Naive thymus-derived CD4-positive, alpha-beta T cell (primary cell): ENCODE data around the gene FHL1. TPM values are rescaled to one million over a fixed set of nuclear protein-coding genes. Genes with fewer than 3 reads are reported as not detected.

ENCODE experiments used
- ATAC-seq: fragments of 150-1000 bp; cut with Tn5 transposase; 2 replicates; pipeline ENCODE4 v1.10.0; 2021; ENCODE audit warnings: mild to moderate bottlenecking, moderate library complexity
- CTCF ChIA-PET: fragments of 350-600 bp; sonication (Branson Sonifier 250); formaldehyde crosslinking; loops from one replicate; lab custom pipeline; 2021; ENCODE audit warnings: antibody characterized with exemption; lab: Charles Lee
- POLR2A ChIA-PET: fragments of 350-600 bp; sonication (Branson Sonifier 250); formaldehyde crosslinking; loops from one replicate; lab custom pipeline; 2021; ENCODE audit warnings: antibody characterized with exemption, inconsistent platforms; lab: Charles Lee
- DNase-seq, 9 donors: peaks; one replicate each; pipeline versions ENCODE4 v3.0.0 to v3.0.0-alpha.2; 2020 to 2022; ENCODE audit warnings: mixed read lengths in 1 of 9
- H3K27ac ChIP-seq: one replicate; pipeline ENCODE4 v1.7.0; 2013; ENCODE audit warnings: mild to moderate bottlenecking, low read depth, low read length, moderate library complexity
- H3K27me3 ChIP-seq, 2 donors: one replicate each; pipeline ENCODE4 v1.7.0; 2013; ENCODE audit warnings: low read length in 2 of 2, mild to moderate bottlenecking in 2 of 2, moderate library complexity in 2 of 2; ENCODE audit not compliant: control insufficient read depth in 2 of 2, insufficient read depth in 2 of 2
- H3K36me3 ChIP-seq, 3 experiments: 1 replicate in 2 of 3; 2 replicates in 1 of 3; pipeline ENCODE4 v1.7.0; 2013; ENCODE audit warnings: low read length in 3 of 3, mild to moderate bottlenecking in 3 of 3, moderate library complexity in 1 of 3; ENCODE audit not compliant: insufficient read depth in 3 of 3, control insufficient read depth in 2 of 3
- H3K4me1 ChIP-seq, 2 donors: one replicate each; pipeline ENCODE4 v1.7.0; 2013; ENCODE audit warnings: low read length in 2 of 2, mild to moderate bottlenecking in 2 of 2, moderate library complexity in 1 of 2; ENCODE audit not compliant: control insufficient read depth in 2 of 2, insufficient read depth in 2 of 2
- H3K4me3 ChIP-seq: 2 replicates; pipeline ENCODE4 v1.7.0; 2013; ENCODE audit warnings: mild to moderate bottlenecking, low read length
- H3K9me3 ChIP-seq, 3 experiments: 1 replicate in 2 of 3; 2 replicates in 1 of 3; pipeline ENCODE4 v1.7.0; 2013; ENCODE audit warnings: low read length in 3 of 3; ENCODE audit not compliant: control insufficient read depth in 2 of 3
- H3K27ac Mint-ChIP-seq, 9 donors: one replicate each; pipeline ENCODE4 v1.8.0; 2020 to 2022; ENCODE audit warnings: mixed read lengths in 9 of 9, mild to moderate bottlenecking in 8 of 9, moderate library complexity in 5 of 9, inconsistent platforms in 2 of 9
- H3K27me3 Mint-ChIP-seq, 5 donors: one replicate each; pipeline ENCODE4 v1.8.0; 2021 to 2022; ENCODE audit warnings: mixed read lengths in 5 of 5, mild to moderate bottlenecking in 1 of 5
- H3K36me3 Mint-ChIP-seq, 5 donors: one replicate each; pipeline ENCODE4 v1.8.0; 2020 to 2022; ENCODE audit warnings: mixed read lengths in 5 of 5, mild to moderate bottlenecking in 3 of 5, inconsistent platforms in 1 of 5
- H3K4me1 Mint-ChIP-seq, 7 donors: one replicate each; pipeline ENCODE4 v1.8.0; 2020 to 2022; ENCODE audit warnings: mixed read lengths in 7 of 7, mild to moderate bottlenecking in 3 of 7, inconsistent platforms in 1 of 7
- H3K4me3 Mint-ChIP-seq, 10 donors: one replicate each; pipeline ENCODE4 v1.8.0; 2020 to 2022; ENCODE audit warnings: mild to moderate bottlenecking in 10 of 10, mixed read lengths in 10 of 10, moderate library complexity in 6 of 10, inconsistent platforms in 2 of 10
- H3K9me3 Mint-ChIP-seq, 11 donors: one replicate each; pipeline ENCODE4 v1.8.0; 2020 to 2022; ENCODE audit warnings: mixed read lengths in 11 of 11, mild to moderate bottlenecking in 4 of 11, inconsistent platforms in 1 of 11, moderate library complexity in 1 of 11
- intact Hi-C, 2 donors: fragments of 100-400 bp; cut with micrococcal nuclease; formaldehyde crosslinking; loops; one replicate each; pipeline ENCODE4 v1.15.1; 2023
- polyA plus RNA-seq, 2 donors: library from polyadenylated mRNA; unstranded; fragments of 300-500 nt; fragmentation: Illumina TruSeq; gene quantifications; one replicate each; pipeline ENCODE4 v1.2.3, GENCODE V29; 2021
- total RNA-seq, 6 experiments: library from RNA in 5 of 6; stranded (reverse) in 5 of 6; gene quantifications; 1 replicate in 5 of 6; 2 replicates in 1 of 6; pipeline ENCODE4 v1.2.3 and lab custom pipeline; 2021 to 2026

The FHL1 gene
- total and polyA plus RNA-seq, 7 experiments from 2014 or later: 14.9 to 40.0 (median 25.3) TPM

- Mint-ChIP-seq H3K27ac (no peak overlapping the region), H3K4me1 (peaks cover 11 to 55% (median 36%) of the 10 kb centered on the region in 7 donors), H3K4me3 (no peak overlapping the region), H3K9me3 (peaks cover 0 to 2% (median 0%) of the 10 kb centered on the region in 11 donors), H3K27me3 (no peaks in the 10 kb centered on the region), H3K36me3 (peaks cover 0 to 18% (median 0%) of the 10 kb centered on the region in 5 donors)
- Histone ChIP-seq H3K4me3 (no peak overlapping the region), H3K27ac (no peak overlapping the region), H3K36me3 (no peaks in the 10 kb centered on the region), H3K9me3 (no peaks in the 10 kb centered on the region), H3K4me1 (peaks cover 11 to 24% of the 10 kb centered on the region in 2 donors), H3K27me3 (no peaks in the 10 kb centered on the region)
- ChIA-PET POLR2A (no interaction called here), CTCF (no interaction called here)
- intact Hi-C loops: no loop called here
- no peak for ATAC-seq
- no peak for DNase-seq
Measured at GRCh38 chrX:136194536-136194935, 47.2 kb downstream of the FHL1 start.

- POLR2A ChIA-PET: interaction anchor here (0.6 kb wide), 1 partner anchor 69 kb away, joined by 4 read pairs; no protein-coding TSS in a partner anchor
- CTCF ChIA-PET: interaction anchor here (0.6 kb wide), 1 partner anchor 240 kb away, joined by 4 read pairs; no protein-coding TSS in a partner anchor
Measured at GRCh38 chrX:136195247-136195646, 47.9 kb downstream of the FHL1 start.

DNA sequence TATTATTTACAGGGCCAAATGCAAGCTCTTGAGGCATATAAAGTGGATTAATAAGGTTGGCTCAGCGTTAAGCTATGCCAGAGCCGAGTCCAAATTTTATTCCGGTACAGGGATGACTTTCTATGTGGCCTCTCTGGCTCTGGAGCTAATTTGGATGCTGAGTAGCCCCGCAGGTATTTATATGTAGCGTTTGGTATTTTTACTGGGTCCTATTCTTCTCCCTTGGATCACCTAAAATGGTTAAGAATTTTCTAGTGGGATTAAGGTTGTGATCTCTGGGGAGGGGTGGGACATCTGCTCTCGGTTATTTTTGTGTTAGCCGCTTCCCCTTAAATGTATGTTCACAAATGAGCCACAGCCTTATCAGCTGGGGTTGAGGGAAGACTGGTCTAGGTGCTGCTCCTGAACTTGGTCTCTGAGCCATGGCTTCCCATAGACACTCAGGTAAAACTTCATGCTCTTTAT is 49.4 kb downstream of the FHL1 start:
- intact Hi-C loops: no loop called here
- Mint-ChIP-seq H3K9me3 (peaks cover 0 to 2% (median 0%) of the 10 kb centered on the region in 11 donors), H3K27ac (no peak overlapping the region), H3K4me1 (peaks cover 11 to 52% (median 30%) of the 10 kb centered on the region in 7 donors), H3K4me3 (no peak overlapping the region), H3K36me3 (peaks cover 0 to 12% (median 0%) of the 10 kb centered on the region in 5 donors), H3K27me3 (no peaks in the 10 kb centered on the region)
- H3K27ac ChIP-seq: no peak overlapping the region
- H3K4me1 ChIP-seq: peaks cover 11 to 16% of the 10 kb centered on the region in 2 donors
- DNase-seq (no peak), ATAC-seq (no peak)
- no peak overlapping the region for H3K4me3 ChIP-seq
- POLR2A ChIA-PET: no interaction called here
- no peaks in the 10 kb centered on the region for H3K36me3 ChIP-seq
- no peaks in the 10 kb centered on the region for H3K27me3 ChIP-seq
- CTCF ChIA-PET: no interaction called here
- H3K9me3 ChIP-seq: no peaks in the 10 kb centered on the region

More at GRCh38 chrX:136195247-136195646, 47.9 kb downstream of the FHL1 start:
- Histone ChIP-seq H3K27ac (no peak overlapping the region), H3K9me3 (no peaks in the 10 kb centered on the region), H3K4me1 (peaks cover 11 to 24% of the 10 kb centered on the region in 2 donors), H3K27me3 (no peaks in the 10 kb centered on the region), H3K4me3 (no peak overlapping the region), H3K36me3 (no peaks in the 10 kb centered on the region)
- DNase-seq (no peak), ATAC-seq (no peak)
- Mint-ChIP-seq H3K27ac (peak overlapping the region in 1 of 9 donors; percentile 45), H3K9me3 (peaks cover 0 to 2% (median 0%) of the 10 kb centered on the region in 11 donors), H3K4me3 (no peak overlapping the region), H3K27me3 (no peaks in the 10 kb centered on the region), H3K36me3 (peaks cover 0 to 15% (median 0%) of the 10 kb centered on the region in 5 donors), H3K4me1 (peaks cover 11 to 55% (median 36%) of the 10 kb centered on the region in 7 donors)
- intact Hi-C loops: no loop called here

GRCh38 chrX:136198010-136198409 is 50.7 kb downstream of the FHL1 start:
- POLR2A ChIA-PET: no interaction called here

DNA sequence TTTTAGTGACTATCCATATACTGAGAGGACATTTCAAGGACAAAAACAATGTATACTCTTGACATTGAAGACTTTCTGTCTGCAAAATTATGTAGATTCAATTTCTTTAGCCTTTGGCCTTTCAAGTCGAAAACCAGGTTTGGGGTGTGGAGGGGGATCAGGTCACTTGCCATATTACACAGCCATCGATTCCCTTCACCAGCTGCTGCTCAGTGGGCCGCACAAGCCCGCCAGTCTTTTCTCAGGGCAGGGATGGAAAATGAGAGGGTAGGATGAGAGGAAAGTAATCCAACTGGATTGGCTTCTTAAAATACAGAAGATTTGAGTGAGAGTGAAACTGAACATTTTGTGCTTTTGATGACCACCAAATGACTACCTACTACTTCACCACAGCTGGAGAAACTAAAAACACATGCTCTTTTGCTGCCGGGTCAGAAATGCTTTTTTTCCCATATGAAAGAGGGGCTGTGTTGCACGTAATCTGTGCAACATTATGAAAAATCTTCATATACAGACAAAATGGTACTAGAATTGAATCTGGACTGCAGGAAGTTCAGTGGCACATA is 51.4 kb downstream of the FHL1 start:
- CTCF ChIA-PET: interaction anchor here (1.0 to 1.7 kb wide), 2 partner anchors 33 to 170 kb away, joined by 3 to 4 read pairs; no protein-coding TSS in a partner anchor
- Mint-ChIP-seq H3K27ac (no peak overlapping the region), H3K9me3 (no peaks in the 10 kb centered on the region), H3K4me1 (peaks cover 6 to 45% (median 21%) of the 10 kb centered on the region in 7 donors), H3K36me3 (peaks cover 0 to 3% (median 0%) of the 10 kb centered on the region in 5 donors), H3K27me3 (no peaks in the 10 kb centered on the region), H3K4me3 (no peak overlapping the region)
- POLR2A ChIA-PET: no interaction called here
- H3K27me3 ChIP-seq: no peaks in the 10 kb centered on the region
- no peaks in the 10 kb centered on the region for H3K9me3 ChIP-seq
- no peak for ATAC-seq
- H3K36me3 ChIP-seq: no peaks in the 10 kb centered on the region
- DNase-seq: no peak
- intact Hi-C loops: no loop called here
- H3K4me1 ChIP-seq: peaks cover 9 to 13% of the 10 kb centered on the region in 2 donors
- no peak overlapping the region for H3K4me3 ChIP-seq
- H3K27ac ChIP-seq: no peak overlapping the region

More at GRCh38 chrX:136198010-136198409, 50.7 kb downstream of the FHL1 start:
- Histone ChIP-seq H3K4me3 (no peak overlapping the region), H3K27ac (no peak overlapping the region), H3K4me1 (peaks cover 7 to 9% of the 10 kb centered on the region in 2 donors), H3K27me3 (no peaks in the 10 kb centered on the region), H3K36me3 (no peaks in the 10 kb centered on the region), H3K9me3 (no peaks in the 10 kb centered on the region)
- intact Hi-C loops: no loop called here
- CTCF ChIA-PET: interaction anchor here (1.0 kb wide), 1 partner anchor 32 kb away, joined by 3 read pairs; no protein-coding TSS in a partner anchor
- no peak for DNase-seq
- Mint-ChIP-seq H3K4me3 (no peak overlapping the region), H3K4me1 (peaks cover 7 to 45% (median 21%) of the 10 kb centered on the region in 7 donors), H3K9me3 (peaks cover 0 to 2% (median 0%) of the 10 kb centered on the region in 11 donors), H3K27me3 (no peaks in the 10 kb centered on the region), H3K36me3 (peaks cover 0 to 8% (median 0%) of the 10 kb centered on the region in 5 donors), H3K27ac (no peak overlapping the region)
- ATAC-seq: no peak

DNA sequence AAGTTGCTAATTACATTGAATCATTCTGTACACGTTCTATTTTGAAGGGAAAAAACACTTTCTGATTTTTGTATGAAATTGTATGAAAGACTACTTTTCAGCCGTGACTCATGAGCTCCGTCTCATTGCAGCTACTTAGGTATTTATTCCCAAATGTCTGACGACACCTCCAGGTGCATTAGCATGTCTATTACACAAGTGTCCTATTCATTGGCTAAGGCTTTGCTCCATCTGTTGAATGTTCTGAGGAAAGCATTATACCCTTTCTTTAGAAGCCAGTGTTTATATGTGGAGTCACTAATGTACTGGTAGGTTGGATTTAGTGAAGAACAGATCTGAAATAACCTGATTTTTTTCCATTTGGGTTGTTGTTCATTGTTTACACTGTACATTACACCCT is 52.0 kb downstream of the FHL1 start:
- Histone ChIP-seq H3K36me3 (no peaks in the 10 kb centered on the region), H3K4me3 (no peak overlapping the region), H3K27me3 (no peaks in the 10 kb centered on the region), H3K9me3 (no peaks in the 10 kb centered on the region), H3K4me1 (peaks cover 13 to 15% of the 10 kb centered on the region in 2 donors), H3K27ac (no peak overlapping the region)
- peaks cover 0 to 1% (median 0%) of the 10 kb centered on the region in 5 donors for H3K36me3 Mint-ChIP-seq
- intact Hi-C loops: no loop called here
- H3K27me3 Mint-ChIP-seq: no peaks in the 10 kb centered on the region
- no peak for ATAC-seq
- H3K4me1 Mint-ChIP-seq: peaks cover 4 to 44% (median 22%) of the 10 kb centered on the region in 7 donors
- CTCF ChIA-PET: interaction anchor here (1.0 to 1.7 kb wide), 2 partner anchors 36 to 171 kb away, joined by 3 to 4 read pairs; no protein-coding TSS in a partner anchor
- no peak for DNase-seq
- POLR2A ChIA-PET: no interaction called here
- H3K9me3 Mint-ChIP-seq: no peaks in the 10 kb centered on the region
- H3K4me3 Mint-ChIP-seq: no peak overlapping the region
- no peak overlapping the region for H3K27ac Mint-ChIP-seq
